ENCODE measurements around the gene ADAMTSL1.

The ADAMTSL1 gene

DNA sequence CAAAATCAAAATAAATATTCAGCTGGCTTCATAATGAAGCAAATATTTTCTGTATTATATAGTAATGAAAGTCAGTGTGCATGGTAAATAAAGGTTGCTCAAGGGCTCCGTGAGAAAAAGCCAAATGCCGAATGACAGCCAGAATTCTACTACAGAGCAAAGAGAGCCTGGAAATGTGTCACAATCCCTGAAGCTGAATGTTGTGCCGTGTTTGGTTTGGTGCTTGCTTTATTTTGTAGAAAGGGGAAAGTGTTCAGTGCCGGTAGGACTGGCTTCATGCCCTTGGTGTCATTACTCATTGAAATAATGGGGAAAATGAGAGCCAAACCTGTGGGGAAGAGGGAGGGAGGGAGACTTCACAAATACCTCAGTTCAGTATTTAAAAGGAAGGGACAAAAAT, 26.8 kb upstream of the ADAMTSL1 start:
- Histone ChIP-seq H3K27ac (no peak overlapping the region), H3K27me3 (ENCODE audit: insufficient read depth, low read depth, severe bottlenecking) (no peaks in the 10 kb centered on the region), H3K36me3 (no peaks in the 10 kb centered on the region), H3K9me3 (ENCODE audit: severe bottlenecking) (no peaks in the 10 kb centered on the region), H3K4me3 (ENCODE audit: low read depth, low read length) (no peak overlapping the region)
- TF ChIP-seq, protein P1, sequence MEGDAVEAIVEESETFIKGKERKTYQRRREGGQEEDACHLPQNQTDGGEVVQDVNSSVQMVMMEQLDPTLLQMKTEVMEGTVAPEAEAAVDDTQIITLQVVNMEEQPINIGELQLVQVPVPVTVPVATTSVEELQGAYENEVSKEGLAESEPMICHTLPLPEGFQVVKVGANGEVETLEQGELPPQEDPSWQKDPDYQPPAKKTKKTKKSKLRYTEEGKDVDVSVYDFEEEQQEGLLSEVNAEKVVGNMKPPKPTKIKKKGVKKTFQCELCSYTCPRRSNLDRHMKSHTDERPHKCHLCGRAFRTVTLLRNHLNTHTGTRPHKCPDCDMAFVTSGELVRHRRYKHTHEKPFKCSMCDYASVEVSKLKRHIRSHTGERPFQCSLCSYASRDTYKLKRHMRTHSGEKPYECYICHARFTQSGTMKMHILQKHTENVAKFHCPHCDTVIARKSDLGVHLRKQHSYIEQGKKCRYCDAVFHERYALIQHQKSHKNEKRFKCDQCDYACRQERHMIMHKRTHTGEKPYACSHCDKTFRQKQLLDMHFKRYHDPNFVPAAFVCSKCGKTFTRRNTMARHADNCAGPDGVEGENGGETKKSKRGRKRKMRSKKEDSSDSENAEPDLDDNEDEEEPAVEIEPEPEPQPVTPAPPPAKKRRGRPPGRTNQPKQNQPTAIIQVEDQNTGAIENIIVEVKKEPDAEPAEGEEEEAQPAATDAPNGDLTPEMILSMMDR (IDR thresholded peaks at IDR 0.05; ENCODE audit: low read depth, low read length), result no peak
- DNase-seq, result no peak

DNA sequence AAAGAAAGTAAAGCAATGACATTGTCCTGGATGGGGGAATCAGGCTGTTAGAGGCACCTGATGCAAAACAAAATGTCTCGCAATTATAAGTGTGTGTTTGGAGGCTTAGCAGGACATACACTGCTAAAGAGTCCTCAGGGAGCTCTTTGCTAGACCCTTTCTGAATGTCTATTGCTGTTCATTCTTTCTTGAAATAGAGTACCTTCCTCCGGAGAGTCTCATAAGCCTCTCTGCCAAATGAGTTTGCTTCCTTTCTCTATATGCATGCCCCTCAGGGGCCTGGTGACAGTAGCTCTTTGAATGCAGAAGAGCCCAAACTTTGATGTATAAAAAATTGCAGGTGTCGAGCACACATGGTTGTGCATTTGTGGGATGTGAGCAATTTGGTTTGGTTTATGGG, 26.4 kb upstream of the ADAMTSL1 start:
- TF ChIP-seq, protein P1 (IDR thresholded peaks at IDR 0.05; ENCODE audit: low read depth, low read length), result no peak
- Histone ChIP-seq H3K27me3 (ENCODE audit: insufficient read depth, low read depth, severe bottlenecking) (no peaks in the 10 kb centered on the region), H3K36me3 (no peaks in the 10 kb centered on the region), H3K27ac (no peak overlapping the region), H3K4me3 (ENCODE audit: low read depth, low read length) (no peak overlapping the region), H3K9me3 (ENCODE audit: severe bottlenecking) (no peaks in the 10 kb centered on the region)
- DNase-seq, result no peak

DNA sequence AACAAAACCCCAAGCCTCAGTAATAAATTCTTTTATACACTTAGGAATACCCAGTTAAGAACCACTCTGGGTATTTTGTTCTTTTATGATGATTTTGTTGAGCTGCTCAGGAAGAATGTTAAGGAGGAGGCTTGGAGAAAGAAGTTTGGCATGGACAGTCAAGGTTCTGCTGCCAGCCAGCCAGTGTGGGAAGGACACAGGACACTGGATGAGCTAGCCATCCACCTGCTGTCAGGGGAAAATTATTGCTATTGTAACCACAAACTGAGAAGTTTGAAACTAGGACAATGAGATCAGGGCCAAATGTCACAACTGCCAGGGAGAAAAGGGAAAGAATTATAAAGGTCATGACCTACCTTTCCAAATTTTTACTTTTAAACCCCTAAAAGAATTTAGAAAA, 25.9 kb upstream of the ADAMTSL1 start:
- TF ChIP-seq, protein P1 (IDR thresholded peaks at IDR 0.05; ENCODE audit: low read depth, low read length), result no peak
- H3K9me3 ChIP-seq (ENCODE audit: severe bottlenecking), result no peaks in the 10 kb centered on the region
- H3K4me3 ChIP-seq (ENCODE audit: low read depth, low read length), result no peak overlapping the region
- H3K36me3 ChIP-seq, result no peaks in the 10 kb centered on the region
- H3K27ac ChIP-seq, result no peak overlapping the region
- DNase-seq, result no peak
- no peaks in the 10 kb centered on the region for H3K27me3 ChIP-seq (ENCODE audit: insufficient read depth, low read depth, severe bottlenecking)

DNA sequence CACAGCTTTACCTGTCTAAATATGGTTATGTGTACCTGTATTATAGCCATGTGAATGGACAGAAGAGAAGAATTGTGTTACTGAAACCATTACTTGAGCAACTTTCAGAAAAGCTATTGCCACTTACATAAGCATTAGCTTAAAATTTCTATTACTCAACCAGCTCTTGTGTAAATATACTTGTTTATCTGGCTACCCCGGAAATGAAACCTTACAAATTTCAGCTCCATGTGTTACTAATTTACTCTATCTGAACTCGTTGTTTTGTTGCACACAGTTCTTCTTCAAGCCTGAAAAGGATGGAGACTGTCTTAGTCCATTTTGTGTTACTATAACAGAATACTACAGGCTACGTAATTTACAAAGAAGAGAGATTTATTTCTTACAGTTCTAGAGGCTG, 22.5 kb upstream of the ADAMTSL1 start:
- TF ChIP-seq, protein P1 (IDR thresholded peaks at IDR 0.05; ENCODE audit: low read depth, low read length), result no peak
- H3K27ac ChIP-seq, result no peak overlapping the region
- no peak for DNase-seq

DNA sequence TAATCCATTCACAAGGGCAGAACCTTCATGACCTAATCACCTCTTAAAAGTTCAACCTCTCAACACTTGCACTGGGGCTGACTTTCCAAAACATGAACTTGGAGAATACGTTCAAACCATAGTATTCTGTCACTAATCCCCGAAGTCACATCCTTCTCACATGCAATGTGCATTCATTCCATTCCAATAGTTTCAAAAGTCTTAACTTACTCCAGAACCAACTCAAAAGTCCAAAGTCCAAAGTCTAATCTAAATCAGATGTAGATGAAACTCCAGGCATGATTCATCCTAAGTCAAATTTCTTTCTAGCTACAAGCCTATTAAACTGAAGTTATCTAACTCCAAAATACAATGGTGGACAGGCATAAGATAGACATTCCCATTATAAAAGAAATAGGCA, 21.7 kb upstream of the ADAMTSL1 start:
- Histone ChIP-seq H3K4me3 (ENCODE audit: low read depth, low read length) (no peak overlapping the region), H3K9me3 (ENCODE audit: severe bottlenecking) (no peaks in the 10 kb centered on the region), H3K27me3 (ENCODE audit: insufficient read depth, low read depth, severe bottlenecking) (no peaks in the 10 kb centered on the region), H3K27ac (no peak overlapping the region), H3K36me3 (no peaks in the 10 kb centered on the region)
- DNase-seq, result no peak
- TF ChIP-seq, protein P1 (IDR thresholded peaks at IDR 0.05; ENCODE audit: low read depth, low read length), result no peak

More for the DNA sequence above, 22.5 kb upstream of the ADAMTSL1 start:
- Histone ChIP-seq H3K36me3 (no peaks in the 10 kb centered on the region), H3K9me3 (ENCODE audit: severe bottlenecking) (no peaks in the 10 kb centered on the region), H3K27me3 (ENCODE audit: insufficient read depth, low read depth, severe bottlenecking) (no peaks in the 10 kb centered on the region), H3K4me3 (ENCODE audit: low read depth, low read length) (no peak overlapping the region)

DNA sequence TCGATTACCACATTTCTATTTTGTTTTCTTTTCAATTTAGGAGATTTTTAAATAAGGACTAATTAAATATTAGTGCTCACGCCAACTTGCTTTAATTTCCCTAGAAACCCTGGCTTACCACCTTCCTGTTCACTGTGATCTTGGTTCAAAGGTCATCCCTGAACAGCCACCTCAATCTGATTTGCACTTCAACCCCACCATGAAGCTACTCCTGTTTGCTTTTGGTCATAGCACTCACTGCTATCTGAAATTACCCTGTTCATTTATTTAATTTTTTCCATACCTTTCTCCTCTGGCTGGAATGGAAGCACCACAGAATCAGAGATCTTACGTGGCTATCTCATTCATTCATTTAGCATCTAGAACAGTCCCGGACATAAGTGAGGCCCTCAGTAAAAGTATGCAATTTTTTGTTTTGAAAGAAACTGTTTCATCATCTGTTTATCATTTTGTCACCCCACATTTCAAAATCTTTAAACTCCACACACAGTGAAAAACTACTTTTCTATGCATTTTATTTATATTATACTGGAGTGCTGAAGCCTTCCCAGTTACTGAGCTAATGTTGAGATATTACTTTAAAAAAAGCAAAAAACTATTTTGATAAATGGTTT, 17.2 kb upstream of the ADAMTSL1 start:
- H3K27ac ChIP-seq, result no peak overlapping the region
- TF ChIP-seq, protein P1 (IDR thresholded peaks at IDR 0.05; ENCODE audit: low read depth, low read length), result no peak
- no peak for DNase-seq
- H3K36me3 ChIP-seq, result no peaks in the 10 kb centered on the region
- H3K9me3 ChIP-seq (ENCODE audit: severe bottlenecking), result no peaks in the 10 kb centered on the region
- no peak overlapping the region for H3K4me3 ChIP-seq (ENCODE audit: low read depth, low read length)
- no peaks in the 10 kb centered on the region for H3K27me3 ChIP-seq (ENCODE audit: insufficient read depth, low read depth, severe bottlenecking)
